SK-N-SH (cell line): ENCODE data around the gene RPIA. TPM values are rescaled to one million over a fixed set of nuclear protein-coding genes. Genes with fewer than 3 reads are reported as not detected.

Source experiments
- CTCF ChIA-PET: fragments of 300-600, 350-600 bp; formaldehyde crosslinking; extraction: SDS; loops from one replicate; lab custom pipeline; 2021; lab: Yijun Ruan, JAX
- POLR2A ChIA-PET: fragments of 350-600 bp; sonication (Branson Sonifier 250); formaldehyde crosslinking; extraction: SDS; loops from one replicate; lab custom pipeline; 2020; ENCODE audit warnings: antibody characterized with exemption, inconsistent platforms; lab: Yijun Ruan, JAX
- DNase-seq: peaks from one replicate; pipeline ENCODE4 v3.0.0; 2012
- H2AFZ ChIP-seq: fragments of 200-600 bp; sonication (generic); 2 replicates; pipeline ENCODE4 v1.8.1; 2016; ENCODE audit warnings: antibody characterized with exemption, mild to moderate bottlenecking, low read depth
- H3F3A ChIP-seq: fragments of 200-600 bp; sonication (generic); replicated peaks from 2 replicates; pipeline ENCODE3; 2016; ENCODE audit warnings: antibody characterized with exemption, mild to moderate bottlenecking; ENCODE audit not compliant: insufficient read depth
- H3K27ac ChIP-seq, 2 experiments: fragments of 200-500 bp in 1 of 2; fragments of 200-600 bp in 1 of 2; sonication (Bioruptor generic) in 1 of 2; sonication (generic), shearing (Covaris generic) in 1 of 2; 2 replicates each; pipeline versions ENCODE4 v1.5.1 to v1.6.1; 2014 to 2016; ENCODE audit warnings: low read depth in 2 of 2, inconsistent platforms in 1 of 2, low read length in 1 of 2, mild to moderate bottlenecking in 1 of 2, mixed read lengths in 1 of 2
- H3K27me3 ChIP-seq: fragments of 200-600 bp; sonication (generic), shearing (Covaris generic); 2 replicates; pipeline ENCODE4 v1.6.1; 2016; ENCODE audit warnings: mixed run types; ENCODE audit not compliant: insufficient read depth
- H3K36me3 ChIP-seq, 2 experiments: fragments of 200-500 bp in 1 of 2; fragments of 200-600 bp in 1 of 2; sonication (Bioruptor generic) in 1 of 2; sonication (generic) in 1 of 2; replicated peaks in 1 of 2; 2 replicates each; pipeline versions ENCODE3 to v1.5.1; 2014 to 2016; ENCODE audit warnings: low read length in 1 of 2, mild to moderate bottlenecking in 1 of 2; ENCODE audit not compliant: insufficient read depth in 2 of 2, control insufficient read depth in 1 of 2
- H3K4me1 ChIP-seq, 2 experiments: fragments of 200-500 bp in 1 of 2; fragments of 200-600 bp in 1 of 2; sonication (Bioruptor generic) in 1 of 2; sonication (generic), shearing (Covaris generic) in 1 of 2; 2 replicates each; pipeline versions ENCODE4 v1.5.1 to v1.6.1; 2014 to 2016; ENCODE audit warnings: low read depth in 1 of 2, low read length in 1 of 2, mixed run types in 1 of 2; ENCODE audit not compliant: insufficient read depth in 2 of 2, control insufficient read depth in 1 of 2
- H3K4me2 ChIP-seq: fragments of 200-600 bp; sonication (generic), shearing (Covaris generic); 2 replicates; pipeline ENCODE4 v1.6.1; 2017; ENCODE audit warnings: mixed run types
- H3K4me3 ChIP-seq, 2 experiments: fragments of 200-500 bp in 1 of 2; fragments of 200-600 bp in 1 of 2; sonication (Bioruptor generic) in 1 of 2; sonication (generic), shearing (Covaris generic) in 1 of 2; 2 replicates each; pipeline versions ENCODE4 v1.5.1 to v1.8.1; 2014 to 2016; ENCODE audit warnings: low read depth in 2 of 2, inconsistent platforms in 1 of 2, low read length in 1 of 2, mild to moderate bottlenecking in 1 of 2, mixed read lengths in 1 of 2, moderate library complexity in 1 of 2
- H3K79me2 ChIP-seq: fragments of 200-600 bp; sonication (generic); 2 replicates; pipeline ENCODE4 v1.8.1; 2017; ENCODE audit warnings: mild to moderate bottlenecking; ENCODE audit not compliant: insufficient read depth
- H3K9ac ChIP-seq: fragments of 200-600 bp; sonication (generic); 2 replicates; pipeline ENCODE4 v1.6.1; 2017; ENCODE audit warnings: mixed run types
- H3K9me2 ChIP-seq: fragments of 200-600 bp; sonication (generic); 2 replicates; pipeline ENCODE4 v1.6.1; 2017; ENCODE audit warnings: mixed run types
- H3K9me3 ChIP-seq: fragments of 200-600 bp; sonication (generic); 2 replicates; pipeline ENCODE4 v1.6.1; 2017; ENCODE audit warnings: mixed run types, mild to moderate bottlenecking, moderate library complexity
- H4K20me1 ChIP-seq: fragments of 200-600 bp; sonication (generic); 2 replicates; pipeline ENCODE4 v1.6.1; 2017; ENCODE audit warnings: mild to moderate bottlenecking, mixed run types; ENCODE audit not compliant: insufficient read depth
- CHD2 ChIP-seq: fragments of 150-350 bp; IDR thresholded peaks from 2 replicates; pipeline ENCODE4 v1.6.1; 2018; ENCODE audit warnings: low read length; ENCODE audit not compliant: partially characterized antibody
- ELF1 ChIP-seq: IDR thresholded peaks from 2 replicates; pipeline ENCODE4 v1.4.0; 2012
- EP300 ChIP-seq, 2 experiments: IDR thresholded peaks; 2 replicates each; pipeline versions ENCODE4 v1.4.0 to v1.6.1; 2012; ENCODE audit warnings: borderline replicate concordance in 1 of 2, low read depth in 1 of 2, low read length in 1 of 2
- FOSL2 ChIP-seq: IDR thresholded peaks from 2 replicates; pipeline ENCODE4 v1.4.0; 2012; ENCODE audit warnings: low read depth, mild to moderate bottlenecking, moderate library complexity, borderline replicate concordance
- FOXM1 ChIP-seq: IDR thresholded peaks from 2 replicates; pipeline ENCODE4 v1.4.0; 2012; ENCODE audit warnings: low read depth, mild to moderate bottlenecking
- MEF2A ChIP-seq: IDR thresholded peaks from 2 replicates; pipeline ENCODE4 v1.4.0; 2012; ENCODE audit warnings: low read depth, borderline replicate concordance
- MXI1 ChIP-seq: IDR thresholded peaks from 2 replicates; pipeline ENCODE4 v1.6.1; 2012; ENCODE audit warnings: mild to moderate bottlenecking, low read depth, low read length, improper control_type of control experiment
- NFIC ChIP-seq: IDR thresholded peaks from 2 replicates; pipeline ENCODE4 v1.4.0; 2012; ENCODE audit warnings: borderline replicate concordance
- POLR2AphosphoS5 ChIP-seq: IDR thresholded peaks from 2 replicates; pipeline ENCODE4 v1.6.1; 2012; ENCODE audit warnings: low read depth, low read length
- RCOR1 ChIP-seq: fragments of 150-350 bp; IDR thresholded peaks from 2 replicates; pipeline ENCODE4 v1.6.1; 2017; ENCODE audit warnings: antibody characterized with exemption, low read length
- RFX5 ChIP-seq: IDR thresholded peaks from 2 replicates; pipeline ENCODE4 v1.6.1; 2012; ENCODE audit warnings: mild to moderate bottlenecking, improper control_type of control experiment, low read length
- RXRA ChIP-seq: IDR thresholded peaks from 2 replicates; pipeline ENCODE4 v1.4.0; 2012; ENCODE audit warnings: low read depth, mild to moderate bottlenecking, borderline replicate concordance
- YY1 ChIP-seq: IDR thresholded peaks from 2 replicates; pipeline ENCODE4 v1.4.0; 2012; ENCODE audit warnings: low read depth, mild to moderate bottlenecking
- ZBTB33 ChIP-seq: IDR thresholded peaks from 2 replicates; pipeline ENCODE4 v1.4.0; 2012; ENCODE audit warnings: low read depth, borderline replicate concordance
- WGBS: methylation state at CpG from one replicate; pipeline ENCODE4 v1.1.6; 2017; ENCODE audit warnings: low lambda C conversion rate; 5-methylcytosine and 5-hydroxymethylcytosine counted together
- polyA plus RNA-seq, 3 experiments: library from polyadenylated mRNA; depleted of rRNA; stranded (reverse); fragments of >200 nt; gene quantifications; 2 replicates each; pipeline ENCODE4 v1.2.3, GENCODE V29; 2012
- TF ChIP-seq, protein P1 (sequence below): fragments of 150-350 bp; IDR thresholded peaks from 2 replicates; pipeline ENCODE4 v1.6.1; 2017; ENCODE audit warnings: antibody characterized with exemption, low read length, low read depth, borderline replicate concordance

Gene RPIA
- polyA plus RNA-seq, 1 of the 3 experiments (the other 2 are of a cell fraction): 17.4 TPM

GRCh38 chr2:88673363-88673762 is 18.1 kb upstream of the RPIA start (continued):
- no peak for TF ChIP-seq ZBTB33
- TF ChIP-seq, protein P1, sequence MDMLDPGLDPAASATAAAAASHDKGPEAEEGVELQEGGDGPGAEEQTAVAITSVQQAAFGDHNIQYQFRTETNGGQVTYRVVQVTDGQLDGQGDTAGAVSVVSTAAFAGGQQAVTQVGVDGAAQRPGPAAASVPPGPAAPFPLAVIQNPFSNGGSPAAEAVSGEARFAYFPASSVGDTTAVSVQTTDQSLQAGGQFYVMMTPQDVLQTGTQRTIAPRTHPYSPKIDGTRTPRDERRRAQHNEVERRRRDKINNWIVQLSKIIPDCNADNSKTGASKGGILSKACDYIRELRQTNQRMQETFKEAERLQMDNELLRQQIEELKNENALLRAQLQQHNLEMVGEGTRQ: no peak

DNA sequence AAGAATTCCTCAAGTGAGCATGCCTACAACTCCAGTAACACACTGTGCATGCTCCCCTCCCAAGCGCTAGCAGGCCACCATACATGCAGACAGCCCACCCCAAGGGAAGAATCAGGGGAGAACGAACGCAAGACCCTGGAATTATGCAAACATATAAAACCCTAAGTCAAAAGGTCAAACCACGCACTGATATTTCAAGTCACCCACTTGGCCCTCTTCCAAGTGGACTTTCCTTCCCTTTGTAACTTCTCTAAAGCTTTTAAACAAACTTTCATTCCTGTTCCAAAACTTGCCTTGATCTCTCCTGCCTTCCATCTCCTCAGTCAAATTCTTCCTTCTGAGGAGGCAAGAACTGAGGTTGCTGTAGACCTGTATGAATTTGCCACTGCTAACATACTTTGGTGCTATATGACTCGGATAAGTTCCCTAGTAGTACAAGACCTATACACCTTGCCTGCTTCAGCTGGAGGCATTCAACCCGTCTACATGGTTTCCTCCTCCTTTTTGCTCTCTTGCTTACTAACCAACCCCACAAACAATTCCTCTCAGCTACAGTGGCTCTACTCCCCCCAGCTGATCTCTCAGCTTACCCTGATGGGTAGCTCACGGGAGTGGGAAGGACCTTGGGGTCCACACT is 11.1 kb upstream of the RPIA start:
- H2AFZ ChIP-seq: no peak overlapping the region
- H3F3A ChIP-seq: no peaks in the 10 kb centered on the region
- no peak overlapping the region for H3K27ac ChIP-seq
- 80% methylated on average over 7 of the region's 7 CpGs for WGBS
- no peaks in the 10 kb centered on the region for H3K27me3 ChIP-seq
- no peaks in the 10 kb centered on the region; a peak in 1 of 4 replicates for H3K4me1 ChIP-seq
- H3K9ac ChIP-seq: no peak overlapping the region
- no peaks in the 10 kb centered on the region for H3K36me3 ChIP-seq
- no peaks in the 10 kb centered on the region for H3K79me2 ChIP-seq
- H3K9me2 ChIP-seq: no peaks in the 10 kb centered on the region
- no peak overlapping the region for H3K4me3 ChIP-seq
- CTCF ChIA-PET: interaction anchor here (1.9 to 2.5 kb wide), 3 partner anchors 9 to 11 kb away, joined by 7 to 16 read pairs (median 11); partner anchors contain the start of gene RPIA
- POLR2A ChIA-PET: no interaction called here
- H3K4me2 ChIP-seq: no peak overlapping the region
- DNase-seq: no peak
- TF ChIP-seq FOSL2 (no peak), RCOR1 (no peak), NFIC (no peak), RFX5 (no peak), RXRA (no peak), POLR2AphosphoS5 (no peak), CHD2 (no peak), FOXM1 (no peak), YY1 (no peak), EP300 (IDR thresholded peaks at IDR 0.05; ENCODE audit: borderline replicate concordance in 1 of 2, low read depth in 1 of 2, low read length in 1 of 2) (no peak), ELF1 (no peak), MEF2A (no peak), MXI1 (no peak)
- TF ChIP-seq, all 33 proteins: peak for 0
- Histone ChIP-seq H4K20me1 (no peaks in the 10 kb centered on the region), H3K9me3 (peaks cover 10% of the 10 kb centered on the region; the same call in 1 of the 2 replicates)
